Endodermal cell (in vitro differentiated cells): ENCODE measurements around the gene DPH5. TPM values are rescaled to one million over a fixed set of nuclear protein-coding genes. Genes with fewer than 3 reads are reported as not detected.

ENCODE experiments used
- DNase-seq: peaks from one replicate; pipeline ENCODE4 v3.0.0-alpha.2; 2017
- H3K27ac ChIP-seq: 2 replicates; pipeline ENCODE4 v1.5.1; 2013; ENCODE audit warnings: mild to moderate bottlenecking, low read depth, low read length, moderate library complexity
- H3K27me3 ChIP-seq: 2 replicates; pipeline ENCODE4 v1.6.1; 2013; ENCODE audit warnings: mild to moderate bottlenecking, low read length, moderate library complexity; ENCODE audit not compliant: insufficient read depth, control insufficient read depth, poor library complexity, severe bottlenecking
- H3K36me3 ChIP-seq: 2 replicates; pipeline ENCODE4 v1.7.0; 2013; ENCODE audit warnings: mild to moderate bottlenecking, low read length, moderate library complexity; ENCODE audit not compliant: control insufficient read depth, insufficient read depth
- H3K4me1 ChIP-seq: one replicate; pipeline ENCODE4 v1.7.0; 2013; ENCODE audit warnings: low read length; ENCODE audit not compliant: control insufficient read depth, insufficient read depth
- H3K4me3 ChIP-seq: 2 replicates; pipeline ENCODE4 v1.5.1; 2013; ENCODE audit warnings: mild to moderate bottlenecking, low read length, moderate library complexity
- H3K9ac ChIP-seq: 2 replicates; pipeline ENCODE4 v1.6.1; 2013; ENCODE audit warnings: mild to moderate bottlenecking, low read length, moderate library complexity; ENCODE audit not compliant: poor library complexity, severe bottlenecking; ENCODE audit errors: extremely low read depth
- H3K9me3 ChIP-seq: 2 replicates; pipeline ENCODE4 v1.6.1; 2013; ENCODE audit warnings: mild to moderate bottlenecking, low read length, moderate library complexity; ENCODE audit not compliant: control insufficient read depth
- H3K27ac Mint-ChIP-seq: 2 replicates; pipeline ENCODE4 v1.8.0; 2020; ENCODE audit warnings: mixed read lengths
- H3K27me3 Mint-ChIP-seq: 2 replicates; pipeline ENCODE4 v1.8.0; 2021; ENCODE audit warnings: mild to moderate bottlenecking, mixed read lengths; ENCODE audit not compliant: insufficient read depth
- H3K36me3 Mint-ChIP-seq: 2 replicates; pipeline ENCODE4 v1.8.0; 2020; ENCODE audit warnings: low read depth, mixed read lengths
- H3K4me1 Mint-ChIP-seq: 2 replicates; pipeline ENCODE4 v1.8.0; 2020; ENCODE audit warnings: mixed read lengths
- H3K4me3 Mint-ChIP-seq: 2 replicates; pipeline ENCODE4 v1.8.0; 2020; ENCODE audit warnings: mild to moderate bottlenecking, moderate library complexity, mixed read lengths
- H3K9me3 Mint-ChIP-seq: 2 replicates; pipeline ENCODE4 v1.8.0; 2020; ENCODE audit warnings: mild to moderate bottlenecking, mixed read lengths
- CTCF ChIP-seq: fragments of 200-600 bp; sonication (generic); conservative IDR thresholded peaks from 2 replicates; pipeline ENCODE4 v1.5.0; 2021; ENCODE audit warnings: antibody characterized with exemption, mild to moderate bottlenecking
- WGBS, 2 experiments: methylation state at CpG; one replicate each; pipeline versions ENCODE4 v1.1.5 to v1.1.7; 2013; ENCODE audit warnings: missing lambda C conversion rate in 2 of 2, mixed read lengths in 1 of 2; ENCODE audit not compliant: insufficient coverage in 1 of 2, insufficient read length in 1 of 2; 5-methylcytosine and 5-hydroxymethylcytosine counted together
- total RNA-seq, 2 donors: library from RNA; stranded (reverse); fragmentation: NEBNext Ultra II Directional in 1 of 2; extraction: Animal tissue kit (Norgen Biotek cat#: 25700) in 1 of 2; gene quantifications; 2 replicates in 1 of 2; 3 replicates in 1 of 2; pipeline ENCODE4 v1.2.1, GENCODE V29; 2021

DPH5 gene
- total RNA-seq, 2 donors from 2014 or later = 38.7 to 40.4 TPM

DNA sequence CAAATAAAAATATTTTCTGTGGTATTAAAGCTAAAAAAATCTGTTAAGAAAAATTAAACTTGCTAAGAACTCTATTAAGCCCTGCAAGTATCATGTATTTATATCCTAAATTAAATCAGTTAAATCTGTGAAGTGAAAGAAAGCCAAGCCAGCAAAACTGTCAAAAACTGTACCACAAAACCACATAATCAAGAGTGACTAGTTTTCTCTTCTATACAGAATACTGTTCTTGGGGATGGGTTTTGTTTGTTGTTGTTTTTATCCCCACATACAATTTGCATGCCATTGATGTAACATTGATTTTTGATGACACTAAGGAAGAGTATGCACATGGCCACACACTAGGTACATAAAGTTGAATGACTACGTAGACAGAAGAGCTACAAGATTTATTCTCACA lies 20.4 kb downstream of the DPH5 start:
- no peaks in the 10 kb centered on the region for H3K27me3 ChIP-seq
- H3K9me3 Mint-ChIP-seq = no peaks in the 10 kb centered on the region
- no peak overlapping the region for H3K4me3 ChIP-seq
- H3K36me3 Mint-ChIP-seq = peaks cover 14% of the 10 kb centered on the region
- H3K27ac Mint-ChIP-seq = no peak overlapping the region
- H3K27me3 Mint-ChIP-seq = no peaks in the 10 kb centered on the region
- H3K36me3 ChIP-seq = peaks cover 21% of the 10 kb centered on the region
- H3K9ac ChIP-seq = no peak overlapping the region
- no peaks in the 10 kb centered on the region for H3K4me1 Mint-ChIP-seq
- H3K4me1 ChIP-seq = no peaks in the 10 kb centered on the region
- WGBS, 2 experiments = 100% methylated on average over 1 of the region's 1 CpG; no CpG with 5 or more reads in 1 of the 2 experiments
- H3K9me3 ChIP-seq = no peaks in the 10 kb centered on the region
- no peak for TF ChIP-seq CTCF
- H3K4me3 Mint-ChIP-seq = no peak overlapping the region
- no peak for DNase-seq
- no peak overlapping the region for H3K27ac ChIP-seq

DNA sequence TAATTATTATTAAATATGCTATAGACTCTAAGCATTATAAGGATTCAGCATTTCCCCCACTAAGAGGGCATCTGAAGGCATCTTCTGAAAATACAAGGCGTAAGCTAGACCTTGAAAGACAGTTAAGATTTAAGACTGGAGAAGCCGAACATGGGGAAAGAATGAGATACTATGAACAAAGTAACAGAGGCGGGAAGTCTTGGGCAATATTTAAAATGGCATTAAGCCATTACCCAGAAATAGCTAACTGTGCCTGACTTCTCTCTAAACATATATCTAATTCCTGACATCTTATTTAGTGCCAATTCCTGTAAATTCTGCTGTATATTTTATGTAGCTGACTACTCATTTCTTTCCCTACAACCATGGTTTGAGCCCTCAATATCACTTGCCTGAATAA lies 20.9 kb downstream of the DPH5 start:
- Histone ChIP-seq H3K9ac (no peak overlapping the region), H3K9me3 (no peaks in the 10 kb centered on the region), H3K27me3 (no peaks in the 10 kb centered on the region), H3K4me1 (no peaks in the 10 kb centered on the region), H3K27ac (no peak overlapping the region), H3K36me3 (peaks cover 23% of the 10 kb centered on the region), H3K4me3 (no peak overlapping the region)
- no peaks in the 10 kb centered on the region for H3K27me3 Mint-ChIP-seq
- no peaks in the 10 kb centered on the region for H3K4me1 Mint-ChIP-seq
- H3K27ac Mint-ChIP-seq = no peak overlapping the region
- TF ChIP-seq CTCF = no peak
- H3K36me3 Mint-ChIP-seq = peaks cover 16% of the 10 kb centered on the region
- no peak overlapping the region for H3K4me3 Mint-ChIP-seq
- WGBS, 2 experiments = 97% methylated on average over 3 of the region's 3 CpGs; no CpG with 5 or more reads in 1 of the 2 experiments
- H3K9me3 Mint-ChIP-seq = no peaks in the 10 kb centered on the region
- no peak for DNase-seq

- no peak for TF ChIP-seq CTCF
- H3K9me3 Mint-ChIP-seq = no peaks in the 10 kb centered on the region
- Histone ChIP-seq H3K36me3 (peaks cover 25% of the 10 kb centered on the region), H3K9ac (no peak overlapping the region), H3K4me3 (no peak overlapping the region), H3K9me3 (no peaks in the 10 kb centered on the region), H3K27me3 (no peaks in the 10 kb centered on the region), H3K27ac (no peak overlapping the region), H3K4me1 (no peaks in the 10 kb centered on the region)
- no peak for DNase-seq
- no peak overlapping the region for H3K4me3 Mint-ChIP-seq
- 85% methylated on average over 1 of the region's 1 CpG; no CpG with 5 or more reads in 1 of the 2 experiments for WGBS, 2 experiments
- H3K27me3 Mint-ChIP-seq = no peaks in the 10 kb centered on the region
- H3K36me3 Mint-ChIP-seq = peaks cover 16% of the 10 kb centered on the region
- no peaks in the 10 kb centered on the region for H3K4me1 Mint-ChIP-seq
- H3K27ac Mint-ChIP-seq = no peak overlapping the region
Observed at GRCh38 chr1:101004061-101004460, 21.5 kb downstream of the DPH5 start.
